Erythroblast (primary cell): ENCODE data around the gene MCTP1.
"Not testable (repeated sequence)": the region's sequence is repeated elsewhere in the genome, so short reads cannot be mapped to it uniquely, and the experiment has no call there.

Experiments
- DNase-seq, 2 experiments: peaks; one replicate each; lab custom pipeline; 2025; lab: John Stamatoyannopoulos, UW
- GATA1 ChIP-seq: IDR thresholded peaks from 2 replicates; pipeline ENCODE4 v1.6.1; 2011; ENCODE audit warnings: low read depth, mild to moderate bottlenecking, control low read depth, low read length, moderate library complexity
- POLR2A ChIP-seq: IDR thresholded peaks from 2 replicates; pipeline ENCODE4 v1.6.1; 2011; ENCODE audit warnings: mild to moderate bottlenecking, low read length

MCTP1 gene

GRCh38 chr5:94847019-94847418 is 437.9 kb downstream of the MCTP1 start:
- DNase-seq, result no peak
- TF ChIP-seq GATA1, result no peak
- TF ChIP-seq POLR2A, result no peak

GRCh38 chr5:94845696-94846095 is 439.2 kb downstream of the MCTP1 start:
- not testable (repeated sequence) for DNase-seq

GRCh38 chr5:94841598-94842322 is 443.1 kb downstream of the MCTP1 start:
- no peak for DNase-seq

GRCh38 chr5:94833851-94834250 is 451.0 kb downstream of the MCTP1 start:
- no peak for DNase-seq
- TF ChIP-seq GATA1 (no peak), POLR2A (no peak)

More at GRCh38 chr5:94841598-94842322, 443.1 kb downstream of the MCTP1 start:
- TF ChIP-seq GATA1, result no peak
- TF ChIP-seq POLR2A, result no peak

GRCh38 chr5:94832685-94833084 is 452.2 kb downstream of the MCTP1 start:
- DNase-seq, result no peak
- no peak for TF ChIP-seq POLR2A
- no peak for TF ChIP-seq GATA1

- TF ChIP-seq GATA1 (no peak), POLR2A (no peak)
- peak; percentile 9 to 14 for DNase-seq
Measured at GRCh38 chr5:94830520-94830919, 454.4 kb downstream of the MCTP1 start.

- DNase-seq, result not testable (repeated sequence)
Measured at GRCh38 chr5:94828222-94828621, 456.7 kb downstream of the MCTP1 start.

- TF ChIP-seq GATA1 (no peak), POLR2A (no peak)
- no peak for DNase-seq
Measured at GRCh38 chr5:94820488-94820887, 464.4 kb downstream of the MCTP1 start.

GRCh38 chr5:94818904-94819303 is 466.0 kb downstream of the MCTP1 start:
- no peak for TF ChIP-seq POLR2A
- TF ChIP-seq GATA1, result no peak

GRCh38 chr5:94815313-94816039 is 469.4 kb downstream of the MCTP1 start:
- DNase-seq, result no peak
- TF ChIP-seq GATA1 (no peak), POLR2A (no peak)

More at GRCh38 chr5:94818904-94819303, 466.0 kb downstream of the MCTP1 start:
- no peak for DNase-seq

GRCh38 chr5:94812232-94812631 is 472.7 kb downstream of the MCTP1 start:
- no peak for DNase-seq
- TF ChIP-seq POLR2A, result no peak
- no peak for TF ChIP-seq GATA1

GRCh38 chr5:94811331-94811730 is 473.6 kb downstream of the MCTP1 start:
- TF ChIP-seq GATA1 (no peak), POLR2A (no peak)

GRCh38 chr5:94810877-94811276 is 474.0 kb downstream of the MCTP1 start:
- TF ChIP-seq POLR2A, result no peak
- no peak for TF ChIP-seq GATA1

More at GRCh38 chr5:94811331-94811730, 473.6 kb downstream of the MCTP1 start:
- no peak for DNase-seq

GRCh38 chr5:94810281-94810680 is 474.6 kb downstream of the MCTP1 start:
- DNase-seq, result no peak
- TF ChIP-seq POLR2A (no peak), GATA1 (no peak)

More at GRCh38 chr5:94810877-94811276, 474.0 kb downstream of the MCTP1 start:
- no peak for DNase-seq
